ENCODE results near the gene ATIC. TPM values are rescaled to one million over a fixed set of nuclear protein-coding genes. Genes with fewer than 3 reads are reported as not detected.

The ATIC gene
- total and polyA plus RNA-seq, 2 of the 8 experiments (the other 6 are each of a cell fraction or from before 2014, with no cell fraction given): 139 to 319 TPM

GRCh38 chr2:215374002-215374401, 62.1 kb downstream of the ATIC start (continued):
- TF ChIP-seq CHD7 (IDR thresholded peaks at IDR 0.05; ENCODE audit: insufficient replicate concordance, low read length): no peak
- no peak for TF ChIP-seq SIX5 (IDR thresholded peaks at IDR 0.05; ENCODE audit: low read depth, low read length)
- TF ChIP-seq POU5F1 (IDR thresholded peaks at IDR 0.05; ENCODE audit: low read depth, low read length): no peak
- no peak for TF ChIP-seq HDAC6 (IDR thresholded peaks at IDR 0.05; ENCODE audit: low read depth, low read length)
- TF ChIP-seq SP1 (IDR thresholded peaks at IDR 0.05; ENCODE audit: low read depth, low read length): no peak
- no peak for TF ChIP-seq EP300 (IDR thresholded peaks at IDR 0.05; ENCODE audit: borderline replicate concordance in 1 of 2, low read depth in 2 of 2, low read length in 2 of 2)
- no peak for TF ChIP-seq SAP30 (IDR thresholded peaks at IDR 0.05; ENCODE audit: insufficient read depth, insufficient replicate concordance, low read length)
